Measurements from ENCODE around the gene TARS3. TPM values are rescaled to one million over a fixed set of nuclear protein-coding genes. Genes with fewer than 3 reads are reported as not detected.

TARS3 gene
- total RNA-seq, 1 donor: 8.7 TPM

DNA sequence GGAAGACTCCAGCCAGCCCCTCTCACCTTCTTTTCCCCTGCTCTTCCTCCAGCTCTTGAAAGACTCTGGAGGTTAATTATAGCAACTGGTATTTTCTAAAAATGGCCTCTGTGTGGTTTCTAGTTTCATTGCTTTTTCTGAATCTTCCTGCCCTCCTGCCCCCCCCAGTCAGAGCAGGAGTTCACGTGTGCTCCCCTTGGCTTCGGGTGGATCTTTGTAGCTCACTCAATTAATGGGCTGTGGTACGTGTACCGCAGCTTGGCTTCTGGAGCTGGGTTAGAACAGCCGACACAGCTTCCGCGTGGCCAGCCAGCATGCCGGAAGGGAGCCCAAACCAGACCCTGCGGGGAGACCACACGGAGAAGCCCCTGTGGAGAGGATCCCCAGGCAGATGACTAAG, 103.6 kb downstream of the TARS3 start:
- TF ChIP-seq, protein P1, sequence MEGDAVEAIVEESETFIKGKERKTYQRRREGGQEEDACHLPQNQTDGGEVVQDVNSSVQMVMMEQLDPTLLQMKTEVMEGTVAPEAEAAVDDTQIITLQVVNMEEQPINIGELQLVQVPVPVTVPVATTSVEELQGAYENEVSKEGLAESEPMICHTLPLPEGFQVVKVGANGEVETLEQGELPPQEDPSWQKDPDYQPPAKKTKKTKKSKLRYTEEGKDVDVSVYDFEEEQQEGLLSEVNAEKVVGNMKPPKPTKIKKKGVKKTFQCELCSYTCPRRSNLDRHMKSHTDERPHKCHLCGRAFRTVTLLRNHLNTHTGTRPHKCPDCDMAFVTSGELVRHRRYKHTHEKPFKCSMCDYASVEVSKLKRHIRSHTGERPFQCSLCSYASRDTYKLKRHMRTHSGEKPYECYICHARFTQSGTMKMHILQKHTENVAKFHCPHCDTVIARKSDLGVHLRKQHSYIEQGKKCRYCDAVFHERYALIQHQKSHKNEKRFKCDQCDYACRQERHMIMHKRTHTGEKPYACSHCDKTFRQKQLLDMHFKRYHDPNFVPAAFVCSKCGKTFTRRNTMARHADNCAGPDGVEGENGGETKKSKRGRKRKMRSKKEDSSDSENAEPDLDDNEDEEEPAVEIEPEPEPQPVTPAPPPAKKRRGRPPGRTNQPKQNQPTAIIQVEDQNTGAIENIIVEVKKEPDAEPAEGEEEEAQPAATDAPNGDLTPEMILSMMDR (IDR thresholded peaks at IDR 0.05; ENCODE audit: extremely low read depth, low read depth, low read length): no peak
- no peaks in the 10 kb centered on the region for H3K36me3 ChIP-seq (ENCODE audit: insufficient read depth, low read length)
- peak overlapping the region; percentile 68 for H2AFZ ChIP-seq (ENCODE audit: low read length)
- no peaks in the 10 kb centered on the region for H3K9me3 ChIP-seq (ENCODE audit: low read depth, low read length)
- peak overlapping the region; percentile 16 for H3K4me2 ChIP-seq (ENCODE audit: insufficient read depth, low read length)
- peak; percentile 25 for DNase-seq (ENCODE audit: insufficient read length, low spot score, missing footprints)
- H4K20me1 ChIP-seq (ENCODE audit: insufficient read depth, low read length): no peaks in the 10 kb centered on the region
- no peaks in the 10 kb centered on the region for H3K27me3 ChIP-seq (ENCODE audit: insufficient read depth, low read length)
- H3K27ac ChIP-seq (ENCODE audit: low read depth, low read length): no peak overlapping the region
- no peaks in the 10 kb centered on the region for H3K79me2 ChIP-seq (ENCODE audit: insufficient read depth, low read length)
- peaks cover 10% of the 10 kb centered on the region for H3K4me1 ChIP-seq (ENCODE audit: insufficient read depth, low read length)
- H3K4me3 ChIP-seq (ENCODE audit: insufficient read depth, low read length): peak overlapping the region; percentile 40

DNA sequence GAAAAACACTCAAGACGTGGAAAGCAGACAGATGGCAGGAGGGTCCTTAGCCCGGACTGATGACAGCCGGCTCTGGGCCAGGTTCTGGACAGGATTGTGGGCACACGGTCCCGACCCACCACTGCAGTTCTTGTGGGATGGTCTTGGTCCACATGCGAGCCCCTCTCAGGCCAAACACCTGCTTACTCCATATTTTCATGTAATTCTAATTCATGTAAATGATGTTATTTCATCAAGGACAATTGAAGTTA, 104.7 kb downstream of the TARS3 start:
- TF ChIP-seq, protein P1 (IDR thresholded peaks at IDR 0.05; ENCODE audit: extremely low read depth, low read depth, low read length): no peak
- H3K9me3 ChIP-seq (ENCODE audit: low read depth, low read length): no peaks in the 10 kb centered on the region
- H3K79me2 ChIP-seq (ENCODE audit: insufficient read depth, low read length): no peaks in the 10 kb centered on the region
- H3K4me1 ChIP-seq (ENCODE audit: insufficient read depth, low read length): peaks cover 10% of the 10 kb centered on the region
- H2AFZ ChIP-seq (ENCODE audit: low read length): no peak overlapping the region
- H3K27me3 ChIP-seq (ENCODE audit: insufficient read depth, low read length): no peaks in the 10 kb centered on the region
- H4K20me1 ChIP-seq (ENCODE audit: insufficient read depth, low read length): no peaks in the 10 kb centered on the region
- H3K27ac ChIP-seq (ENCODE audit: low read depth, low read length): no peak overlapping the region
- no peak overlapping the region for H3K4me3 ChIP-seq (ENCODE audit: insufficient read depth, low read length)
- no peaks in the 10 kb centered on the region for H3K36me3 ChIP-seq (ENCODE audit: insufficient read depth, low read length)
- no peak for DNase-seq (ENCODE audit: insufficient read length, low spot score, missing footprints)
- no peak overlapping the region for H3K4me2 ChIP-seq (ENCODE audit: insufficient read depth, low read length)

DNA sequence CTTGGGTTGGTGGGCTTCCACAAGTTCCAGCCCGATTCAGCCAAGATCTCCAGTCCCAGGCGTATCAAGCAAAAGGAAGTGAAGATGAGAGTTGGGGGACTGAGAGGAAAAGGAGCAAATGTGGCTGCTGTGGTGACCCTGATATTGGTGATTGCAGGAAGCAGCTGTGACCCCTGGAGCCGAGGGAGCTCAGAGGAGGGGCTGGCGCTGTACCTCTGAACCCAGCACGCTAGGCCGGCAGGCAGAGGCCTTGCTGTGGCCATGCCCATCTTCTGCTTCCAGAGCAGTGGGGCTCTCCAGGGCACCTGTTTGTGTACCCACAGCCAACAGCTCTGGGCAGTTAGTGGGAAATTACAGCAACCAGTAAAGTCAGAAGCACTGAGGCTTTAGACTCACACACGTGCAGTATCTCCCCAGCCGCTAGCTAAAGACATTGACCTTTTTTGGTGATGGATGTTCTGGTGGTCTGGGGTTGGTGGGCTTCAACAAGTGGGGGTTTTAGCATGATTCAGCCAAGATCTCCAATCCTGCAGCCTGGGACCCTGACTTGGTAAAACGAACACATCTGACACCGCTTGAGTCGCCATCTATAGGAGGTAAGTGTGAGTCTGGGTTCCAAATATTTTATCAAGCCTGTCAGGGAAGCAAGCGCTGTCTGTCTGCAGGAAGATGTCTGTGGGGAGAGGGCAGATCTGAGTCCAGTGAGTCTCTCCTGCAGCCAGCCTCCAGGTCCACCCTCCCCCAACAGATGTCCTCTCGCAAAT, 105.2 kb downstream of the TARS3 start:
- no peak overlapping the region for H3K4me2 ChIP-seq (ENCODE audit: insufficient read depth, low read length)
- H3K4me3 ChIP-seq (ENCODE audit: insufficient read depth, low read length): no peak overlapping the region
- TF ChIP-seq, protein P1 (IDR thresholded peaks at IDR 0.05; ENCODE audit: extremely low read depth, low read depth, low read length): no peak
- no peak overlapping the region for H2AFZ ChIP-seq (ENCODE audit: low read length)
- H3K79me2 ChIP-seq (ENCODE audit: insufficient read depth, low read length): no peaks in the 10 kb centered on the region
- H3K27me3 ChIP-seq (ENCODE audit: insufficient read depth, low read length): no peaks in the 10 kb centered on the region
- no peak overlapping the region for H3K27ac ChIP-seq (ENCODE audit: low read depth, low read length)
- H4K20me1 ChIP-seq (ENCODE audit: insufficient read depth, low read length): no peaks in the 10 kb centered on the region
- peaks cover 10% of the 10 kb centered on the region for H3K4me1 ChIP-seq (ENCODE audit: insufficient read depth, low read length)
- DNase-seq (ENCODE audit: insufficient read length, low spot score, missing footprints): peak; percentile 58
- no peaks in the 10 kb centered on the region for H3K36me3 ChIP-seq (ENCODE audit: insufficient read depth, low read length)
- H3K9me3 ChIP-seq (ENCODE audit: low read depth, low read length): no peaks in the 10 kb centered on the region

DNA sequence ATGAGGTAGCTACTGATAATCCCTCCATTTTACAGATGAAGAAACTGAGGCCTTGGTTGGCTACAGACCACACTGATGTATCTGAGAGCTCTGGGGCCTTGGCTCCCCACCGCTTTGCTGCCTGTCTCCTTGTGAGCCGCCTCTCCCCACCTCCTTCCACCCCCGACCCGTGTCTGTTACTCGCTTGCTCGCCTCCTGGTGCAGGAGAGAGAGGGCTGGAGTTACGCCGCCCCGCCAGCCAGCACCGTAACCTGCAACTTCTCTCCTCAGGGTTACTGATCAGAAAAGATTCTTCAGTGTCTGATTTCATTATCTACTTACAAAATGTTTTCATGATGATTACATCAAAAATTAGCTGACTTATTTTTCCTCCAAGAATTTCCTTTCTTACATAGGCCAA, 106.2 kb downstream of the TARS3 start:
- Histone ChIP-seq H3K36me3 (ENCODE audit: insufficient read depth, low read length) (no peaks in the 10 kb centered on the region), H4K20me1 (ENCODE audit: insufficient read depth, low read length) (no peaks in the 10 kb centered on the region), H3K9me3 (ENCODE audit: low read depth, low read length) (no peaks in the 10 kb centered on the region), H3K4me1 (ENCODE audit: insufficient read depth, low read length) (peaks cover 10% of the 10 kb centered on the region), H3K27ac (ENCODE audit: low read depth, low read length) (no peak overlapping the region), H2AFZ (ENCODE audit: low read length) (no peak overlapping the region), H3K4me2 (ENCODE audit: insufficient read depth, low read length) (no peak overlapping the region), H3K27me3 (ENCODE audit: insufficient read depth, low read length) (no peaks in the 10 kb centered on the region), H3K4me3 (ENCODE audit: insufficient read depth, low read length) (no peak overlapping the region), H3K79me2 (ENCODE audit: insufficient read depth, low read length) (no peaks in the 10 kb centered on the region)
- TF ChIP-seq, protein P1 (IDR thresholded peaks at IDR 0.05; ENCODE audit: extremely low read depth, low read depth, low read length): no peak
- DNase-seq (ENCODE audit: insufficient read length, low spot score, missing footprints): peak; percentile 41
